MV-4-11 (cell line): ENCODE measurements around the gene ATOH8.
"Not testable (repeated sequence)": the region's sequence is repeated elsewhere in the genome, so short reads cannot be mapped to it uniquely, and the experiment has no call there.

Experiments used
- DNase-seq: peaks from one replicate; lab custom pipeline; 2025; lab: John Stamatoyannopoulos, UW

The ATOH8 gene, protein sequence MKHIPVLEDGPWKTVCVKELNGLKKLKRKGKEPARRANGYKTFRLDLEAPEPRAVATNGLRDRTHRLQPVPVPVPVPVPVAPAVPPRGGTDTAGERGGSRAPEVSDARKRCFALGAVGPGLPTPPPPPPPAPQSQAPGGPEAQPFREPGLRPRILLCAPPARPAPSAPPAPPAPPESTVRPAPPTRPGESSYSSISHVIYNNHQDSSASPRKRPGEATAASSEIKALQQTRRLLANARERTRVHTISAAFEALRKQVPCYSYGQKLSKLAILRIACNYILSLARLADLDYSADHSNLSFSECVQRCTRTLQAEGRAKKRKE

DNA sequence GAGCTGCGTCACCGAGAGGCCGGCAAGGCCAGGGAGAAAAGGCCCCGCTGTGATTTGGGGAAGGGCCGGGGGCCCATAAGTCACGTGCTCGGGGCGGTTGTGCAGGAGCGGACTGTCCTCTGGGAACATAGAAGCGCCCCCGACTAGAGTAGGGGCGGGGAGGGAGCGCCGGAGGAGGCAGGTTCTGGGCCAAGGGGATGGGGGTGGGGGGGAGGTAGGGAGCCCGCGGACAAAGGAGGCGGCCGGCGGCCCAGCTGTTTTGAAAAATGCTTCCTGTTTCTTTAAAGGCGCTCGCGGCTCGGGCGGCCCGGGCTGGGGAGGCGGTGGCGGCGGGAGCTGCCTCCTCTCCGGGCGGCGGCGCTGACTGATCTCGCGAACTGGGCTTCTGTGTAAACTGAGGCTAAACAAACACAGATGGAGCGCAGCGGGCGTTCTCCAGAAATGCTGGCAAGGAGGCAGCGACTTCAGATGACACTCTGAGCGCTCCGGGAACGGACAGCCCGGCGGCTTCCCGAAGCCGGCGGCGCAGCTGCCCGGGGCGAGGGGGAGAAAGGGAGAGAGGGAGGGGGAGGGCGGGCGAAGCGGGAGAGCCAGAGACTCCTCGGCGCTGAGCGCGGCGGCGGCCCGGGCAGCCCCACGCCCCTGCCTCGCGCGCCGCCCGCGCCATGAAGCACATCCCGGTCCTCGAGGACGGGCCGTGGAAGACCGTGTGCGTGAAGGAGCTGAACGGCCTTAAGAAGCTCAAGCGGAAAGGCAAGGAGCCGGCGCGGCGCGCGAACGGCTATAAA lies at the start of gene ATOH8:
ATOH8 (plus strand) TSS at position 467 of the 788 bp plus-strand sequence; CDS start at position 666, 199 bp downstream.
- DNase-seq: peak; percentile 36

GRCh38 chr2:85704038-85704437 lies 49.8 kb upstream of the ATOH8 start:
- DNase-seq: no peak

DNA sequence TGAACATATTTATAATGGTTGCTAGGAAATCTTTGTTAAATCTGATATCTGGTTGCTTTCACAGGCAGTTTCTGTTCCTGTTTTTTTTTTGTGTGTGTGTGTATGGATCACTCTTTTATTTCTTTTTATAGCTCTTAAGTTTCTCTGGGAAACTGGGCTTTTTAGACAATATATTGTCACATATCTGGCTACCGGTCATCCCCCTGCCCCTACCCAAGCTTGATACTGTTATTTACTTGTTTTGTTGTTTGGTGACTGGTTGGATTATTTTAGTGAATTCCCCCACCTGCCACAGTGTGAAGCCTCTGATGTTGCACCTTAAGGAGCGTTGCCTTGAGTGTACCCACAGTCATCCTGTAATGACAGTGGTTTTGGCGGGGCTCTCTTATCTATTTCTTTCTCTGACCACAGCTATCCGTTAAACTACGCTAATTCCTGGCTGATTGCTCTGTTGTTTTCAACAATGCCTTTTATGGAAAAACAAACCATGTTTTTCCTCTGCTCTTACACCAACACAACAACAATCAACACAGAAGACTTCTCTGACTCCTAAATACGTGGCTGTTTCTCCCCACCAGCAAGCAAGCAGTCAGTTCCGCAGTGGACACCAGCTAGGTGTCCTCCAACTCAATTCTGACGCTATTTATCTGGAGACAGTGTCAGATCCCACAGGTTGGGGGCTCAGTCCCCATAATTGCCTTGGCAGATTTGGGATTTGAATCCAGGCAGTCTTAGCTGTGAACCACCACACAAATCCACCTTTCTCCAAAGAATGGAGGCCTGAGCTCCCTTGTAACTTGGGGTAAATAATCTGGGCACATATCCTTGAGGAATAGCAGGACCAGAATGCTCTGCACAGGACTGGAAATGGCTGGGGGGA lies 48.8 kb upstream of the ATOH8 start:
- peak; percentile 87 for DNase-seq

DNA sequence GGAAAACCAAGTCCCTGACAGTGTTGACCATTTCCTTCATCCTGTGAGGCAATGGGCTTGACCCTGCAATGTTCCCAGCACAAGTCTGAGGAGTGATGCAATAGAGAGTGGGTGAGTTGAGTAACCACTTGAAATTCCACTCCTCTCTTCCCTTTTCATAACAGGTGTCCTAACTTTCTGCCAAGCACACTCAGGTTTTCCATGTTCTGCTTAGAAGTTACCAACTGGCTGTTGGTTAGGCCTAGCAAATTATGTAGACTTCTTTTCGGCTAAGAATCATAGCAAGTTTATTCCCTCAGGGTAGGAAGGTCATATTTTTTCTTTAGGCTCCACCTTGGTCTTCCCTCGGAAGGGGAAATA lies 48.1 kb upstream of the ATOH8 start:
- peak; percentile 85 for DNase-seq

DNA sequence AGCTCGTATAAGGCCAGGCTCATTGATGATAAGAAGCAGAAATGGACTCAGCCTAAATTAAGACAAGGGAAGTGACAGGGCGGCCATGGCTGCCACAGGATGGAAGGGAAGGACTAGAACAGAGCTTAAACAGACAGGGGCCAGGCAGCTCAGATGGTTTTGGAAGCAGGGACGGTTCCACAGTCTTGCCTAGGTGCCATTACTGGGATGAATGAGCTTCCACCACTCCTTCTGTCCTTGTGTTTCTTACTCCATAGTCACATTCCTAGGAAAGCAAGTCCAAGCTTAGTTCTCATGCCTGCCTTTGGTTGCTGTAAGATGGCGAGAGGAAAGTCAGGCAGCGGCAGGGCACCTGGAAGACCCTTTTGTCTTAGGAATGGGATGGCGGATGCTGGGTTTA lies 47.7 kb upstream of the ATOH8 start:
- DNase-seq: no peak

DNA sequence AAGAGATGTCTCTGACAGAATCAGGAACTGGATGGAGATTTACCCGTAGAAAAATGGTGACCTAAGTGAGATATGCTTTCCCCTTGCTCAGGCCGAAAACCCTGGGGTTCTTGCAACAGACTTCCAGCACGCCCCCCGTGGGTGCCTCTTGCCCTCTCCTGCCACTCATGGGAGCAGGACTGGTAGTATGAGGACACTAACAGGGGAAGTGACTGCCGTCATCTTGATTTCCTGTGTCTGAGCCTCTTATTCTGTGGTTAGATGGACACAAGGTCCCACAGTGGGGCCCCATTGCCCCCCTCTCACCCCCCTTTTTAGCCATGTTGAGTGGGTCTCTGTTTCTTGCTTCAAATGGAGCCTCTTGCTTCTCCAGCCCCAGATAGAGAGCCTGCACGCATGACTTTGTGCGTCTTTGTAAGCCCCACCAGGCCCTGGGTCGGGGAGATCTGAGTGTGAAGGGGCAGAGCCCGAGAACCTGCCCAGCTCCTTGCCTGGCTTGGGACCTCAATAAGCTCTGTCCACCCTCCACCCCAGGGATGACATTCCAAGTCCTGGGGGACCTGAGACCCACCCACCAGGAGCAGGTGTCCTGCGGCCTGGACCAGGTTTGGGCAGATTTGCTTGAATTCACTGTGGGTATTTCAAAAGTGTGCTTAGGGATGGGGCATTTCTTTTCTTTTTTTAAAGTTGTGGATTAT lies 47.0 kb upstream of the ATOH8 start:
- DNase-seq: peak; percentile 90

DNA sequence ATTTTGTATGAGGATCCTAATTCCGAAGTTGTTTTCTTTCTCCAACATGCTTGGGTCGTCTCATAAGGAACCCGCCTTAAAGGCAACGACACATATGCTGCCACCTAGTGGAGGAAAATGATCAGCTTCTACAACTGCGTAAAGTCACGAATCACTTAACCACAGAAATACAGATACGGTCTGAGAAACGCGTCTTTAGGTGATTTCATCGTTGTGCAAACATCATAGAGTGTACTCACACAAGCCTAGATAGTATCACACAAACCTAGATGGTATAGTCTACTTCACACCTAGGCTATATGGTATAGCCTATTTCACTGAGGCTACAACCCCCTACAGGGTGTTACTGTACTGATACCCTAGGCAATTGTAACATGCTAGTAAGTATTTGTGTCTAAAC lies 46.5 kb upstream of the ATOH8 start:
- peak; percentile 88 for DNase-seq

- DNase-seq: no peak
Measured at GRCh38 chr2:85708641-85709040, 45.1 kb upstream of the ATOH8 start.

DNA sequence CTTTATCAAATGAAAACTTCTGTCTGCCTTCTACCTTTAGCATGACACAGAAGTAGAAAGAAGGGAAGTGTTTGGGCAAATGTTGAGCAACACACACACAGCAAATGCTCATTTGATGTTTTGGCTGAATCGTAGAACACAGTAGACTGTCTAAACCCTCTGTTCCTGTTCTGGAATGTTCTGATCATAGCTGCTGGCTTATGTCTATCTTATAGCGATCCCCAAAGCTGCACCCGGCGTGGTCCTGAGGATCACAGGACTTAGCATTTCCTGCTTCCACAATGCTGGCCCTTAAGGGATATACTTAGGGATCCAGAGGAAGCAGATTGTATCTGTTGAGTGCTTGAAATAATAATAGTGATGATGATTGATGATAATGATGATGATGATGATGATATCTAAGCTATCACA lies 44.4 kb upstream of the ATOH8 start:
- DNase-seq: peak; percentile 64

GRCh38 chr2:85710687-85711577 lies 42.9 kb upstream of the ATOH8 start:
- peak; percentile 34 for DNase-seq

GRCh38 chr2:85711578-85712060 lies 42.2 kb upstream of the ATOH8 start:
- no peak for DNase-seq

DNA sequence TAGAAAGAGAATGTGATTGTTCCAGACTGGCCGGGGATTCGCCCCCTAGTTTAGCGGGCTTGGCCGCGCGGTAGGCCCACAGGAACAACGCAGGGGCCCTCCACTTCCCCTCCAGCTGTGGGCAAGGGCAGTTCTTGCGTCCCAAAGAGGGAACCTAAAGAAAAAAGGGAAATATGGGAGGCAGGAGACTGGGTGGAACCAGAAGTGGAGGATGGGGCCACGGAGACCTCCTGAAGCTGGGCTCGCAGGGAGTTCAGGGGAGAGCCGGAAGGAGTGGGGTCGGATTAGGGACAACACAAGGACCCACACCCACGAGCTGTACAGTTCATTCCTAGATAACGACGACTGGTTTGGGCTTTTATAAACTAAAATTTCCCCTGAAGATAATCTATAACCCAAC lies 41.5 kb upstream of the ATOH8 start:
- peak; percentile 77 for DNase-seq

- DNase-seq: no peak
Measured at GRCh38 chr2:85712849-85713612, 40.8 kb upstream of the ATOH8 start.

DNA sequence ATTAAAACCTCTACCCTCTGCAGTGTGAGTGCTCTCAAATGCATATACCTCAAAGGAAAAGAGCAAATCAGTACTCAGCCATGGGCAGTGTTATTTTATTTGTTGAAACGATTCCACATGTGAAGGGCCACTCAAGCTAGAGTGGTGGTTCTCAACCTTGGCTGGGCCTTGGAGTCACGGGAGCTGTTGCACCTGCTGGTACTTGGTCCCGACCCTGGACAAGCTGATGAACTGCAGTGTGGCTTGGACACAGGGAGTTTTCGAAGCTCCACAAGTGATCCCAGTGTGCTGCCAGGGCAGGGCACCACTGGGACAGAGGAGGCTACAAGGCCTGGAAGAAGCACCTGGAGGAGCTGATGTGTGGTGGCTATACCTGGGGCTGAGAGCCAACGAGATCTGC lies 40.0 kb upstream of the ATOH8 start:
- DNase-seq: no peak

DNA sequence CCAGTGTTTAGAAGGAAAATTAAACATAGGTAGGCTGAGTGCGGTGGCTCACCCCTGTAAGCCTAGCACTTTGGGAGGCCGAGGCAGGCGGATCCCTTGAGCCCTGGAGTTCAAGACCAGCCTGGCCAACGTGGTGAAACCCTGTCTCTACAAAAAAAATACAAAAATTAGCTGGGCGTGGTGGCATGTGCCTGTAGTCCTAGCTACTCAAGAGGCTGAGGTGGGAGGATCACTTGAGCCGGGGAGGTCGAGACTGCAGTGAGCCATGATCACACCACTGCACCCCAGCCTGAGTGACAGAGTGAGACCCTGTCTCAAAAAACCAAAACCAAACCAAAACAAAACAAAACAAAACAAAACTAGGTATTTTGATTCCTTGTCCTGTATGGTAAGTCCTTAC lies 39.4 kb upstream of the ATOH8 start:
- not testable (repeated sequence) for DNase-seq

DNA sequence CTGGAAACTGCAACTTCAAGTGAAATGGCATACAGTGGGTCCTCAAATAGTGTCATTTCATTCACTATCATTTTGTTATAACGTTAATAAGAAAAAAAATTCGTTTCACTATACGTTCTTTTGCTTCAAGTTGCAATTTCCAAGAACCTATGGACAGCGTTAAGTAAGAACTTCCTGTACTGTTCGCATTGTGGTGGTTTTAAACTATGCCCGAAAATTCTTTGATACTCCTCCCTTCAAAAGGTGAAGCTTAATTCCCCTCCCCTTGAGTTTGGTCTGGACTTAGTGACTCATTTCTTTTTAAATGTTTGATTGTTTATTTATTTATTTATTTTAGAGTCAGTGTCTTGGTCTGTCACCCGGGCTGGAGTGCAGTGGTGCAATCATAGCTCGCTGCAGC lies 39.0 kb upstream of the ATOH8 start:
- peak; percentile 56 for DNase-seq

- DNase-seq: peak; percentile 14
Measured at GRCh38 chr2:85716346-85716914, 37.4 kb upstream of the ATOH8 start.

DNA sequence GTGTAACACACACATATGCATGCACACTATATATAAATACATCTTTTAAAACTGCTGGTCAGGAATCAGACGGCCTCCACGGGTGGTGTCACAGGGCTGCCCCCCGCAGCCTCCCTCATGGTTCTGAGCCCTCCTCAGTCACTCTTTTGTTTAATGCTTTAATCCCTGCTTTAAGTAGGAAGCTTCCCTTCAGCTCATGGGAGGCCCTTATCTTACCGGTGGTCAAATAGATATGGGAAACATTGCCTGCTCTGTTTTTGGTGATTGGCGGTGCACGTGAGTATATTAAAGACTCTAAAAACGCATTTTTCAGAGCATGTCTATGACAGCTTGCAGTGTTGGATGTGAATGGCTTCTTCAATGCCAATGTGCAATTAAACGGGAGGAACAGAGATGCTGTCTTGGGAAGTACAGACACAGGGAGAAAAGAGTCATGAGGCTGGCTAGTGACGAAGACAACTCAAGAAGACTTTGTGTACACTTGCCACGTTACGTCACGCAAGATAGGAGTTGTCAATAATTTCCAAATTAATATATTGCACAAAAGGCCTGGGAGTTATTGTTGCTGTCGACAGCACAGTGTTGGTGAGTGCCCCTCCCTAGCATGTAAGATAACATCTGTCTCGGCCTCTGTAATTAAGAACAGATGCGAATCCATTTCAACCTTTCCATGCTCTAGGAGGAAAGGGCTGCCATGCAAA lies 36.3 kb upstream of the ATOH8 start:
- DNase-seq: no peak

DNA sequence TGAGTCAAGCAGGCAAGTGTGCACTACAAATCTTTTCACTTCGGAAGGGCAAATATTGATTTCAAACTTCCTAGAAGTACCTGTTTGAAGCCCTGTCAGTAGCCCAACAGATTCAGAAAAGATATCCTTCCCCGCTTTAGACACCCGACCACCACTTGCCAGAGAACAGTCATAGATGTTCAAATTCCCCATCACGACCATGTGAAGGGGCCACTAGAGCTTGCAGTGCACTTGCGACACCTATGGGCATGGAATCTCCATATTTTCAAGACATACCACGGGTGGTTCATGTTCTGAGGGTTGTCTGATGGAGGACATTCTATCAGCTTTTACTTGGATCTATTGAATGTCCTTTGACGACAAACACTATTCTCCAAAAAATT lies 35.8 kb upstream of the ATOH8 start:
- DNase-seq: peak; percentile 41
